GM12892 (cell line): ENCODE data around the gene LCN6.
A peak's percentile ranks its signal among the peaks of the same experiment; 100 is the strongest.

Experiments
- DNase-seq: peaks from one replicate; pipeline ENCODE4 v3.0.0; 2011; ENCODE audit not compliant: insufficient read length
- FAIRE-seq: peaks from 2 replicates; lab custom pipeline; 2011; peaks lifted over from hg19 to GRCh38; lab: Jason Lieb, UNC
- POLR2A ChIP-seq: IDR thresholded peaks from 2 replicates; pipeline ENCODE4 v1.6.1; 2011; ENCODE audit warnings: low read depth, low read length, control low read depth
- POLR2AphosphoS5 ChIP-seq: IDR thresholded peaks from 2 replicates; pipeline ENCODE4 v1.6.1; 2011; ENCODE audit warnings: low read depth, low read length, control low read depth
- TAF1 ChIP-seq: IDR thresholded peaks from 2 replicates; pipeline ENCODE4 v1.6.1; 2011; ENCODE audit warnings: low read depth, mild to moderate bottlenecking, control low read depth, low read length, borderline replicate concordance

LCN6 gene

GRCh38 chr9:136734837-136735496 lies 13.4 kb downstream of the LCN6 start:
- no peak for FAIRE-seq
- no peak for TF ChIP-seq TAF1
- TF ChIP-seq POLR2A: no peak
- no peak for TF ChIP-seq POLR2AphosphoS5
- DNase-seq: no peak

- FAIRE-seq: no peak
- DNase-seq: no peak
- no peak for TF ChIP-seq POLR2A
- TF ChIP-seq TAF1: no peak
- no peak for TF ChIP-seq POLR2AphosphoS5
These were observed 14.7 kb downstream of the LCN6 start for GRCh38 chr9:136733611-136734010.

GRCh38 chr9:136732444-136733178 lies 15.7 kb downstream of the LCN6 start:
- FAIRE-seq (no peak), DNase-seq (no peak)
- TF ChIP-seq POLR2A (no peak), TAF1 (no peak), POLR2AphosphoS5 (no peak)

- TF ChIP-seq TAF1 (no peak), POLR2A (no peak), POLR2AphosphoS5 (no peak)
These were observed 18.4 kb downstream of the LCN6 start for GRCh38 chr9:136729926-136730325.

GRCh38 chr9:136729144-136729543 lies 19.2 kb downstream of the LCN6 start:
- no peak for TF ChIP-seq TAF1
- no peak for TF ChIP-seq POLR2AphosphoS5
- no peak for TF ChIP-seq POLR2A
- FAIRE-seq (no peak), DNase-seq (no peak)

More at GRCh38 chr9:136729926-136730325, 18.4 kb downstream of the LCN6 start:
- FAIRE-seq: no peak
- DNase-seq: no peak

GRCh38 chr9:136728548-136729123 lies 19.7 kb downstream of the LCN6 start:
- DNase-seq (no peak), FAIRE-seq (no peak)
- no peak for TF ChIP-seq POLR2A
- TF ChIP-seq POLR2AphosphoS5: no peak
- no peak for TF ChIP-seq TAF1

- TF ChIP-seq POLR2A: peak; percentile 100
- peak; percentile 99 for TF ChIP-seq POLR2AphosphoS5
- peak; percentile 98 for TF ChIP-seq TAF1
- DNase-seq (peak; percentile 97), FAIRE-seq (peak; percentile 95)
These were observed 20.2 kb downstream of the LCN6 start for GRCh38 chr9:136728080-136728547.

- FAIRE-seq: peak; percentile 84
- no peak for DNase-seq
- TF ChIP-seq TAF1 (no peak), POLR2A (0 out of 2 replicates have a peak, but pooled peaks have one; percentile 39)
These were observed 21.6 kb downstream of the LCN6 start for GRCh38 chr9:136726631-136727191.

GRCh38 chr9:136726118-136726517 lies 22.2 kb downstream of the LCN6 start:
- no peak for TF ChIP-seq POLR2A
- TF ChIP-seq TAF1: no peak
- TF ChIP-seq POLR2AphosphoS5: no peak
- FAIRE-seq: no peak
- DNase-seq: no peak

GRCh38 chr9:136725612-136726011 lies 22.7 kb downstream of the LCN6 start:
- DNase-seq (no peak), FAIRE-seq (no peak)
- no peak for TF ChIP-seq TAF1
- TF ChIP-seq POLR2A: no peak

- DNase-seq: no peak
- no peak for TF ChIP-seq POLR2AphosphoS5
- TF ChIP-seq TAF1: no peak
- no peak for FAIRE-seq
These were observed 23.6 kb downstream of the LCN6 start for GRCh38 chr9:136724772-136725171.
